NCI-H1092 treated with DMSO at 0.1 percent for 48 hours (cell line): ENCODE data around the gene REXO1.

Experiments used
- DNase-seq: peaks from one replicate; lab custom pipeline; 2025; lab: John Stamatoyannopoulos, UW

REXO1 gene

GRCh38 chr19:1860821-1861598, 12.7 kb upstream of the REXO1 start:
- no peak for DNase-seq

GRCh38 chr19:1860042-1860775, 11.9 kb upstream of the REXO1 start:
- DNase-seq = no peak

GRCh38 chr19:1859331-1859781, 11.1 kb upstream of the REXO1 start:
- no peak for DNase-seq

GRCh38 chr19:1858412-1859081, 10.3 kb upstream of the REXO1 start:
- DNase-seq = no peak

- no peak for DNase-seq
Measured at GRCh38 chr19:1857648-1858326, 9.5 kb upstream of the REXO1 start.

- DNase-seq = no peak
Measured at GRCh38 chr19:1856698-1857603, 8.7 kb upstream of the REXO1 start.

GRCh38 chr19:1856345-1856697, 8.0 kb upstream of the REXO1 start:
- no peak for DNase-seq

GRCh38 chr19:1855828-1856255, 7.6 kb upstream of the REXO1 start:
- no peak for DNase-seq

GRCh38 chr19:1855040-1855827, 7.0 kb upstream of the REXO1 start:
- no peak for DNase-seq

- no peak for DNase-seq
Measured at GRCh38 chr19:1854542-1855039, 6.3 kb upstream of the REXO1 start.

- DNase-seq = no peak
Measured at GRCh38 chr19:1854039-1854541, 5.8 kb upstream of the REXO1 start.

- no peak for DNase-seq
Measured at GRCh38 chr19:1853295-1854038, 5.2 kb upstream of the REXO1 start.

GRCh38 chr19:1852581-1853128, 4.4 kb upstream of the REXO1 start:
- DNase-seq = no peak

- peak; percentile 26 for DNase-seq
Measured at GRCh38 chr19:1851654-1852580, 3.6 kb upstream of the REXO1 start.

GRCh38 chr19:1850809-1851653, 2.7 kb upstream of the REXO1 start:
- no peak for DNase-seq

- DNase-seq = no peak
Measured at GRCh38 chr19:1849886-1850398, 1.7 kb upstream of the REXO1 start.

GRCh38 chr19:1849132-1849474, 820 bp upstream of the REXO1 start:
- no peak for DNase-seq
